ENCODE data around the gene LTBP3.

Gene LTBP3

DNA sequence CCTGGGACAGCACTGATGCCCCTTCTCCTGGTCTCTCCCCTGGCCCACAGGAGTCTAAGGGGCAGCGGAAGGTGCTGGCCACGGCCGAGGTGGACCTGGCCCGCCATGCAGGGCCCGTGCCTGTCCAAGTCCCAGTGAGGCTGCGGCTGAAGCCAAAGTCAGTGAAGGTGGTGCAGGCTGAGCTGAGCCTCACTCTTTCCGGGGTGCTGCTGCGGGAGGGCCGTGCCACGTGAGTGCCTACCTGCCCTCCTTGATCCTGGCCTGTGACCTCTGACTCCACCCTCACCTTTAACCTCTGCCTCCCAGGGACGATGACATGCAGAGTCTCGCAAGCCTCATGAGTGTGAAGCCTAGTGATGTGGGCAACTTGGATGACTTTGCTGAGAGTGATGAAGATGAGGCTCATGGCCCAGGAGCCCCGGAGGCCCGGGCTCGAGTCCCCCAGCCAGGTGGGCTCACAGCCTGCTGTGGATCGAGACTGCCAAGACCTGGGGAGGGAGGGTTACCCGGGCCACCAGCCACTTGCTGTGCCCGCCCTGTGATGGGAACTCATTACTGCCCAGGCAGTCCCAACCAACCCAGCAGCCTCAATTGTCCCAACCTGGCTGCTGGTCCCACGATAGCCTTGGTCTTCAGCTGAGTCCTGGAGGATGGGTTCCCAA lies 22.0 kb upstream of the LTBP3 start:
- H3K36me3 Mint-ChIP-seq (ENCODE audit: insufficient read depth), result peaks cover 62% of the 10 kb centered on the region
- H3K27ac Mint-ChIP-seq, result peak overlapping the region in 1 of 2 donors; percentile 87
- no peak for DNase-seq
- H3K27me3 Mint-ChIP-seq, result no peaks in the 10 kb centered on the region
- H3K4me3 Mint-ChIP-seq, result no peak overlapping the region
- H3K4me1 Mint-ChIP-seq (ENCODE audit: low read depth in 2 of 2), result peaks cover 43% of the 10 kb centered on the region in 2 donors
- H3K9me3 Mint-ChIP-seq, result no peaks in the 10 kb centered on the region
- no peak for ATAC-seq (replicated peaks)

DNA sequence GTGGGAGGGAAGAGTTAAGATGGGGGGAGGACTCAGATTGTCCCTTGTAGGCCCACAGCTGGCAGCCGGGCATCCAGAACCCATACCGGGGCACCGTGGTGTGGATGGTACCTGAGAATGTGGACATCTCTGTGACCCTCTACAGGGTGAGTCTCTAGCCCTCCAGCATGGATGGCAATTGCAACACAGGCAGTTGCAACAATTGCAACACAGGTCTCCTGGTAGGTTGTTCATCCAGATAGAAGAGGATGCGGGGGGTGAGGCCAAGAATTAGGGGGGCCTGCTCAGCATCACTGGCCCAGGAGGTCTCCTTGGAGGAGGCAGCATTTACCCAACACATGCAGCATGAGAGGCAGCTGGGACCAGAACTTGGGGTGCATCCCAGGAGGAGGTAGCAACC lies 21.1 kb upstream of the LTBP3 start:
- Mint-ChIP-seq H3K4me1 (ENCODE audit: low read depth in 2 of 2) (peaks cover 48 to 49% of the 10 kb centered on the region in 2 donors), H3K27ac (peak overlapping the region in 1 of 2 donors; percentile 98), H3K27me3 (no peaks in the 10 kb centered on the region), H3K9me3 (no peaks in the 10 kb centered on the region), H3K36me3 (ENCODE audit: insufficient read depth) (peaks cover 67% of the 10 kb centered on the region), H3K4me3 (peak overlapping the region in 1 of 2 donors; percentile 36)
- ATAC-seq (replicated peaks) (no peak), DNase-seq (no peak)

DNA sequence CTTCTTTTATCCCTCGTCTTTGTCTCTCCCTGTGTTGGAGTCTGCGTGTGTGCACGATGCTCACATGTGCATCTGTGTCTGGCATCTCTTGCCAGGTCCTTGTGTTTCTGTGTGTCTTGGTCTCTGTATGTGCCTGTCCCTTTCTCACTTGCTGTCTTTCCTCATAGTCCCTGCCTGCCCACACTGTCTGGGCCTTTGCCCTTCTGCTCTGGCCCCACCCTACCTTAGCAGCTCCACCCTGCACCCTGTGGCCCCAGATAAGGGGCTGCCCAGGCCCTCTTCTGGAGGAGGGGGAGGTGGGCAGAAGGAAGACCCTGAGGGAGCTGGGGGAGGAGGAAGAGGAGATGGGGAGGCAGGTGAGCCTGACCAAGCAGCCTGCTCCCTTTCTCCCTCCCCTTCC lies 20.5 kb upstream of the LTBP3 start:
- peak overlapping the region; percentile 90 to 98 for H3K27ac Mint-ChIP-seq
- DNase-seq, result no peak
- peak overlapping the region; percentile 86 to 87 for H3K4me3 Mint-ChIP-seq
- H3K36me3 Mint-ChIP-seq (ENCODE audit: insufficient read depth), result peaks cover 71% of the 10 kb centered on the region
- ATAC-seq (replicated peaks), result no peak
- no peaks in the 10 kb centered on the region for H3K9me3 Mint-ChIP-seq
- no peaks in the 10 kb centered on the region for H3K27me3 Mint-ChIP-seq
- H3K4me1 Mint-ChIP-seq (ENCODE audit: low read depth in 2 of 2), result peaks cover 51 to 53% of the 10 kb centered on the region in 2 donors

DNA sequence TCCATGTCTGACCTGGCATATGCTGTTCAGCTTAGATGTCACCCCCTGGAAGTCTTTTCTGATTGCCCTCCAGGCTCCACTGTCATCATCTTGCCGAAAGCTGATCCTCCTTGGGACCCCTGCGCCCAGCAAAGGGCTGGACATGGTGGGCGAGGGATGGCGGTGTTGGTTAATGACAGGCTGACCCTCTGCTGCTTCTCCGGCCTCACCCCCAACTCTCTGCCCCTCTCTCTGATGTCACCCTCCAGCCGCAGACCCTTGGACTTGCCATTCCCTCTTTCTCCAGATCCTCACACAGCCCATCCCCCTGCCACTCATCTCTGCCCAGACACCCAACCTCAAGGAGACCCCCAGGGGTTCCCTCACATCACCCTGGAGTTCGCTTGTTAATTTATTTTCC lies 20.0 kb upstream of the LTBP3 start:
- H3K9me3 Mint-ChIP-seq, result no peaks in the 10 kb centered on the region
- no peak for DNase-seq
- H3K27me3 Mint-ChIP-seq, result no peaks in the 10 kb centered on the region
- peak overlapping the region; percentile 86 to 87 for H3K4me3 Mint-ChIP-seq
- peaks cover 51 to 55% of the 10 kb centered on the region in 2 donors for H3K4me1 Mint-ChIP-seq (ENCODE audit: low read depth in 2 of 2)
- peak overlapping the region; percentile 90 to 98 for H3K27ac Mint-ChIP-seq
- ATAC-seq (replicated peaks), result no peak
- H3K36me3 Mint-ChIP-seq (ENCODE audit: insufficient read depth), result peaks cover 73% of the 10 kb centered on the region

DNA sequence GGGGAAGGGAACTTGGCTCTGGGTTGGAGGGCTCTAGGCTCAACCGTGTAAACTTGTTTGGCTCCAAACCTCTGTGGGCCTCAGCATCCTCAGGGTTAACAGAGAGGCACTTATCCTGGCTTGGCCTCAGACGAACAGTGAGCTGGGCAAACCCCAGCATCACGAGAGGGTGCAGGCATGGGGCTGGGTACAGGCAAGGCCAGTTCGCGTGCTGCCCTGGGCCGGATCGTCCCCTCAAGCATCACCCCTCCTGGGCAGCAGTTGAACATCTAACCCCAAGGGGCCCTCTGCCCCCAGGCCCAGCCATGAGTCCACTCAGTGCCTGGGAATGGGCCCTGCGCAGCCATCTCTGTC lies 19.6 kb upstream of the LTBP3 start:
- no peaks in the 10 kb centered on the region for H3K9me3 Mint-ChIP-seq
- H3K4me3 Mint-ChIP-seq, result peak overlapping the region; percentile 86 to 87
- H3K27ac Mint-ChIP-seq, result peak overlapping the region; percentile 90 to 98
- no peak for DNase-seq
- H3K4me1 Mint-ChIP-seq (ENCODE audit: low read depth in 2 of 2), result peaks cover 51 to 53% of the 10 kb centered on the region in 2 donors
- no peak for ATAC-seq (replicated peaks)
- H3K27me3 Mint-ChIP-seq, result no peaks in the 10 kb centered on the region
- H3K36me3 Mint-ChIP-seq (ENCODE audit: insufficient read depth), result peaks cover 75% of the 10 kb centered on the region

DNA sequence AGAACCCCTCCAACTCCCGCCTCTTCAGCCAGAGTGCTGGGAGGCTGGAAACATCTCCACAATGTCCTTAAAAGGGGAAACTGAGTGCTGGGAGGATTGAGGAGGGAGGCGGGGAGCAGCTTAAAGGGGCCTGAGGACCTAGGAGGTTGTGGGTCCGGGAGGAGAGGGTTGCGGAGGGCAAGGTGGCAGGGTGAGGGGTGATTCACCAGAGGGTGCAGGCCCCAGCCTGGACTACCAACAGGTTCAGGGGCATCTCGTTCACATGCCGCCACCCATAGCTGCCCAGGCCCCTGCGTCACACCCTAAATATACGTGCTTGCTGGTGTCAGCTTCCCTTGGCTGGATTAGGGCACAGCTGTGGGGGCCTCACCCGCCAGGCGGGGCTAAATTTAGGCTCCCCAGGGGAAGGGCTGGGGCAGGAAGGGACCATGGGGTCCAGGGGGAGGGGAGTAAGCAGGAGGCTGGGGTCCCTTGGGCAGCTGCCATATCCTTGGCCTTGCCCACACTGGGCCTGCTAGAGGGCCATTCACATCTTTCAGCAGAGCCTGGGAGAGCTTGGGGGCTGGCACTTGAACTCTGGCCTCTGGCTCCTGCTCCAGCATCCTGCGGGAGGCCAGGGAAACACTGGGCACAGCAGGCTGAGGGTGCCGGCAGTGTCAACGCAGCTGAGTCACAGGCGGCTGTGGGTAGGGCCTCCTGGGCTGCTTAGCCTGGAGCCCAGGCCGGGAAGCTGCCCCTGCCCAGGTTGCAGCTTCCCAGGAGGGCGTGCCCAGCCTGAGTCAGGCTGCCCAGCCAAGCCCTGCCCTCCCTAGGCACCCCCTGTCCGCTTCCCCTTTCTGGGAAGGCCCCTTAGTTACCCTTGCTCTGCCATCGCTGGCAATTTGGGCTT lies 19.0 kb upstream of the LTBP3 start:
- peaks cover 49 to 52% of the 10 kb centered on the region in 2 donors for H3K4me1 Mint-ChIP-seq (ENCODE audit: low read depth in 2 of 2)
- peak overlapping the region; percentile 76 to 98 for H3K27ac Mint-ChIP-seq
- H3K27me3 Mint-ChIP-seq, result no peaks in the 10 kb centered on the region
- H3K4me3 Mint-ChIP-seq, result peak overlapping the region; percentile 86 to 87
- ATAC-seq (replicated peaks) (peak; percentile 3), DNase-seq (peak in 1 of 3 experiments; percentile 37)
- no peaks in the 10 kb centered on the region for H3K9me3 Mint-ChIP-seq
- peaks cover 78% of the 10 kb centered on the region for H3K36me3 Mint-ChIP-seq (ENCODE audit: insufficient read depth)

DNA sequence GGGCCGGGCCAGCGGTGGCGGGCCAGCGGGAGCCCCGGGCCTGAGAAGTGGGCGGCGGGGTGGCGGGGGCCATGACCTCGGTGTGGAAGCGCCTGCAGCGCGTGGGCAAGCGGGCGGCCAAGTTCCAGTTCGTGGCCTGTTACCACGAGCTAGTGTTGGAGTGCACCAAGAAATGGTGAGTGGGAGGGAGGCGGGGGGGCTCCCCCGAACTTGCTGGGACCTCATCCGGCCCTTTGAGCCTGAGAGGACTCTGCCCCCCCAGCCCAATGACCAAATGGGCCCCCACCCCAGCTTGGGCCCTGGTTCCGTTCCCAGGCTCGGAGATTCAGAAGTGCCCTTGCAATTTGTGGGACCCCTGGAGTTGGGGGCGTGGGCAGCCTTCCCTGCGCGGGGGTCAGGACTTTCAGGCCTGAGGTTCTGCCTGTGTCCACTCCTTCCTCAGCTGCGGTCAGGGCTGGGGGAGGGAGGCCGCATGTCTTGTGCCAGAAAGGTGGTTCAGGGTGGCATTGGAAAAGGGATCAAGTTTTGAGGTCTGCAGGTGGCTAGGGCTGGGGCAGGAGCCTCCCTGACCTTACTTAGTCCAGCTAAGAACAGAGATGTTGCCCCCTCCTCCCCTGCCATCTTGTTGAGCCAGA lies 18.2 kb upstream of the LTBP3 start:
- Mint-ChIP-seq H3K9me3 (no peaks in the 10 kb centered on the region), H3K4me1 (ENCODE audit: low read depth in 2 of 2) (peaks cover 51 to 59% of the 10 kb centered on the region in 2 donors), H3K36me3 (ENCODE audit: insufficient read depth) (peaks cover 82% of the 10 kb centered on the region), H3K27ac (peak overlapping the region; percentile 76 to 98), H3K4me3 (peak overlapping the region; percentile 86 to 87), H3K27me3 (no peaks in the 10 kb centered on the region)
- ATAC-seq (replicated peaks) (no peak), DNase-seq (no peak)

DNA sequence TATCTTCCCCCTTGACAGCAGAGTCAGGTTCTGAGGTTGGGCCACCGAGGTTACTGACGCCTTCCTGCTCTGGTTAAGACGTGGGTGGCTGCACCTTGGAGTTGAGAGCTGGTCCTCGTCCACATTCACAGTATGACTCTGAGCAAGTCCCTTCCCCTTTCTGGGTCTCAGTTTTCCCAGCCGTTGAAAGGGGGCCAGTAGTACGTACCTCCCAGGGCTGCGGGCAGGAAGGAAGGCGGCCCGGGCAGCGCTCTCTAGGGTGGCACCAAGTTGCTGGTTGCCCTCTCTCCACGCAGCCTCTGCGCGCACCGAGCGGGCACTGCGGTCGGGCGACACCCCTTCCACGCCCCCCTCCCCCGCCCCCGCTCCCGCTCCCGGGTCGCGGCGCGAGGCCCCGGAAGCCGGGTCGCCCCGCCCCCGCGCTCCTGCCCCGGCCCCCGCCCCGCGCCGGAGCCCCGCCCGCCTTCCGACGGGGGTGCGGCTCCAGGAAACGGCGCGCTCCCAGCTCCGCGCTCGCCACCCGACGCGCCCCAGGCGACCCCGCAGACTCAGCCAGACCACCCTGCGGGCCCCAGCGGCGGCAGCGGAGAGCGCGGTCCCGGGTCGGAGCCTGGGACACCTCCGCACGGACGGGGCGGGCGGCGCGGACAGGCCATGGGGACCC lies 17.5 kb upstream of the LTBP3 start, which contains the start of gene EHBP1L1:
EHBP1L1 (plus strand) TSS at position 486 of the 664 bp plus-strand sequence. CDS start 250 bp downstream, outside the sequence.
- DNase-seq, result peak; percentile 62 to 72 (median 63)
- peak; percentile 34 for ATAC-seq (replicated peaks)
- Mint-ChIP-seq H3K4me3 (peak within 1 kb of the TSS; percentile 98 to 99), H3K27me3 (no peaks in the 10 kb centered on the region), H3K4me1 (ENCODE audit: low read depth in 2 of 2) (peaks cover 58 to 62% of the 10 kb centered on the region in 2 donors), H3K27ac (peak within 1 kb of the TSS; percentile 91 to 98), H3K36me3 (ENCODE audit: insufficient read depth) (peaks cover 83% of the 10 kb centered on the region), H3K9me3 (no peaks in the 10 kb centered on the region)

DNA sequence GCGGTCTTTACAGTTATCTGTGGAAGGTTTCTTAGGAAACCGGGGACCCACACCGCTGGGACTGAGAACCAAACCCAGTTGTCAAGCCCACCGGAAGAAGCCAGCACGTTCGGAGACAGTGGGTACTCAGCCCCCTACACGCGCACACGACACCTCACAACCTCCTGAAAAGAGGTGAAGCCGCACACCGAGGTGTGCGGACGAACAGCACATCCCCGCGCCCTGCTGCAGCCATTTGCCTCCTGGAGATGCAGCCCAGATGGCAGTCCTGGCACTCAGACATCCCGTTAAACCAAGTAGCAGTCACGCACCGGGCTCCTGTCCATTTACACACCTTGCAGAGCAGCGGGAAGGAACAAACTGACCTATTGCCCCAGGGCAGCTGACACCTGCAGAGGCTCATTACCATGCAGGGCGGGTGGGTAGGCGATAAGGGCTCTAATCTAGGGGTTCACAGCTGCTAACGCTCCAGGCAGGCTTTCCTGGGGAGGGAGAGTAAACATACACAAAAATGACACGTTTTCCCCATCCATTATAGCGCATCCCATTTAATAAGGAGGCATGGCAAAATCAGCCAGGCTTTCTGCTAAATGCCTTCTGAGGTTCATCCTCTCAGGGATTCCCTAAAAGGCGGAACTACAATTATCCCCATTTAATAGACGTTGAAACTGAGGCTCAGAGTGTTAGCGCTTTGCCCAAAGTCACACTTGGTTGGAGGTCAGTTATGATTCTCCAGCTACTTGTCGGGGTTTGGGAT lies 16.8 kb upstream of the LTBP3 start:
- peak overlapping the region; percentile 98 to 99 for H3K4me3 Mint-ChIP-seq
- DNase-seq, result no peak

DNA sequence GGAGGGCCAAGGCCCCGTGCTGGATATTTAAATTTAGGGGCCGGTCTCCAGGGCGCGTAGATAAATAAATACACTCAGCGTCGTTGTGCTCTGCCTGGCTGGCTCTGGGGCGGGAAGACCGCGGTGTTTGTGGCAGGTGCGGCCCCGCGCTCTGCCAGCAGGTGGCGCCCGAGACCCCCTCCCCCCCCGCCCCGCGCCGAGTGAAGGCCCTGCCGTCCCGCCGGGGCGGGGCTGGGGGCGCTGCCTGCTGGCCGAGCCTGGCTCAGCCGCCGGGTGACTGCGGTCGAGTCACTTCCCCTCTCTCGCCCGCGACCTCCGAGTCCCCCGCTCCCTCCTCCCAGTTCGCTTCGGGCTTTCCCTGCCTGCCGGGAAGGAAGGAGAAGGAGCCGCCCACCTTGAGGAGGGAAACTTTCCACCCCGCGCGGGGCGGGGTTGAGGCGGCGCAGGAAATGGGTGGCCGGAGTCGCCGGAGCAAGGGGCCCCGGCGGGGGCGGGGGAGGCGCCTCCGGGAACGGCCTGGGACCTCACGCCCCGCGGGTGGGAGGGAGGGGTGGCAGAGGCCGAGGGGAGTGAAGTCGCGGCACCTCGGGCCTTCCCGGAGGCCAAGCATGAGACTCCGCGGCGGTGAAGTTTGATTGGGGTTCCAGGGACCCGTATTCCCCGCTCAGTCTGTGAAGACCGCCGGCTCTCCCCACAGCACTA lies 16.1 kb upstream of the LTBP3 start:
- H3K4me1 Mint-ChIP-seq (ENCODE audit: low read depth in 2 of 2), result peaks cover 62 to 70% of the 10 kb centered on the region in 2 donors
- H3K9me3 Mint-ChIP-seq, result no peaks in the 10 kb centered on the region
- H3K4me3 Mint-ChIP-seq, result peak overlapping the region; percentile 98 to 99
- no peaks in the 10 kb centered on the region for H3K27me3 Mint-ChIP-seq
- peaks cover 84% of the 10 kb centered on the region for H3K36me3 Mint-ChIP-seq (ENCODE audit: insufficient read depth)
- peak overlapping the region; percentile 91 to 98 for H3K27ac Mint-ChIP-seq
- DNase-seq (peak; percentile 81 to 85 (median 83)), ATAC-seq (replicated peaks) (peak; percentile 28)

More for the DNA sequence above, 16.8 kb upstream of the LTBP3 start:
- peaks cover 84% of the 10 kb centered on the region for H3K36me3 Mint-ChIP-seq (ENCODE audit: insufficient read depth)
- peaks cover 60 to 66% of the 10 kb centered on the region in 2 donors for H3K4me1 Mint-ChIP-seq (ENCODE audit: low read depth in 2 of 2)
- H3K9me3 Mint-ChIP-seq, result no peaks in the 10 kb centered on the region
- peak overlapping the region; percentile 91 to 98 for H3K27ac Mint-ChIP-seq
- ATAC-seq (replicated peaks), result peak; percentile 6
- H3K27me3 Mint-ChIP-seq, result no peaks in the 10 kb centered on the region

DNA sequence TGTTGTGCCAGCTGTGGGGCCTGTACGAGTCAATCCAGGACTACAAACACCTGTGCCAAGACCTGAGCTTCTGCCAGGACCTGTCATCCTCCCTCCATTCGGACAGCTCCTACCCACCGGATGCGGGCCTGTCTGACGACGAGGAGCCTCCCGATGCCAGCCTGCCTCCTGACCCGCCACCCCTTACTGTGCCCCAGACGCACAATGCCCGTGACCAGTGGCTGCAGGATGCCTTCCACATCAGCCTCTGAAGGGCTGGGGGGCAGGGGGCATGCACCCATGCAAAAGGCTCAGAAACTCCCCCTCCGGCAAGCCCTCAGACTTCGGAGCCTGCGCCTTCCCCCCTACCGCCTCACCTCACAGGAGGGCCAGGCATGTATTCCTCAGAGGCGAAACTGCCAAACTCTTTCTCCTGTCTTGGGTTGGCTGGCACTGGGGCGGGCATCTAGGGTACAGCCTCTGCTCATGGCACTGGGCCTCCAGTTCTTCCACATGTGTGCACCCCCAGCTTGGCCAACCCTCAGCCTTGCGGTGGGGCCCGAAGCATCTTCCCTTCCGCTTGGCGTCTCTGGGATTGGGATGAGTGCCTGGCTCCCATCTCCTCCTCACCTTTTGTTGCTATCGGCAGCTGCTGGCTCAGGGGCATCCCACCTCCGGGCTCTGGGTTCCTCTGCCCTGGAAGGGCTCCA lies 15.4 kb upstream of the LTBP3 start:
- H3K36me3 Mint-ChIP-seq (ENCODE audit: insufficient read depth), result peaks cover 85% of the 10 kb centered on the region
- no peaks in the 10 kb centered on the region for H3K9me3 Mint-ChIP-seq
- DNase-seq (peak in 1 of 3 experiments; percentile 18), ATAC-seq (replicated peaks) (no peak)
- peak overlapping the region; percentile 91 to 98 for H3K27ac Mint-ChIP-seq
- H3K4me3 Mint-ChIP-seq, result peak overlapping the region; percentile 98 to 99
- H3K4me1 Mint-ChIP-seq (ENCODE audit: low read depth in 2 of 2), result peaks cover 66 to 73% of the 10 kb centered on the region in 2 donors
- H3K27me3 Mint-ChIP-seq, result no peaks in the 10 kb centered on the region

All from effector memory CD8-positive, alpha-beta T cell (primary cell).